ENCODE data around the gene CHST6.

- TF ChIP-seq, protein P1, sequence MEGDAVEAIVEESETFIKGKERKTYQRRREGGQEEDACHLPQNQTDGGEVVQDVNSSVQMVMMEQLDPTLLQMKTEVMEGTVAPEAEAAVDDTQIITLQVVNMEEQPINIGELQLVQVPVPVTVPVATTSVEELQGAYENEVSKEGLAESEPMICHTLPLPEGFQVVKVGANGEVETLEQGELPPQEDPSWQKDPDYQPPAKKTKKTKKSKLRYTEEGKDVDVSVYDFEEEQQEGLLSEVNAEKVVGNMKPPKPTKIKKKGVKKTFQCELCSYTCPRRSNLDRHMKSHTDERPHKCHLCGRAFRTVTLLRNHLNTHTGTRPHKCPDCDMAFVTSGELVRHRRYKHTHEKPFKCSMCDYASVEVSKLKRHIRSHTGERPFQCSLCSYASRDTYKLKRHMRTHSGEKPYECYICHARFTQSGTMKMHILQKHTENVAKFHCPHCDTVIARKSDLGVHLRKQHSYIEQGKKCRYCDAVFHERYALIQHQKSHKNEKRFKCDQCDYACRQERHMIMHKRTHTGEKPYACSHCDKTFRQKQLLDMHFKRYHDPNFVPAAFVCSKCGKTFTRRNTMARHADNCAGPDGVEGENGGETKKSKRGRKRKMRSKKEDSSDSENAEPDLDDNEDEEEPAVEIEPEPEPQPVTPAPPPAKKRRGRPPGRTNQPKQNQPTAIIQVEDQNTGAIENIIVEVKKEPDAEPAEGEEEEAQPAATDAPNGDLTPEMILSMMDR (IDR thresholded peaks at IDR 0.05; ENCODE audit: borderline replicate concordance, extremely low read depth, low read length, poor library complexity, severe bottlenecking): no peak
- TF ChIP-seq EZH2 (IDR thresholded peaks at IDR 0.05; ENCODE audit: borderline replicate concordance, low read depth, low read length, severe bottlenecking): no peak
Observed at GRCh38 chr16:75502916-75503605, 7.8 kb upstream of the CHST6 start.

Measured in DND-41 (cell line).